HG03469 (cell line): Measurements from ENCODE around the gene THAP11.

Experiments used
- ATAC-seq: cut with Tn5 transposase; IDR thresholded peaks from one replicate; pipeline ENCODE4 v1.9.1; 2021; ENCODE audit warnings: mild to moderate bottlenecking, moderate library complexity, moderate number of reproducible peaks; ENCODE audit not compliant: unreplicated experiment

The THAP11 gene

DNA sequence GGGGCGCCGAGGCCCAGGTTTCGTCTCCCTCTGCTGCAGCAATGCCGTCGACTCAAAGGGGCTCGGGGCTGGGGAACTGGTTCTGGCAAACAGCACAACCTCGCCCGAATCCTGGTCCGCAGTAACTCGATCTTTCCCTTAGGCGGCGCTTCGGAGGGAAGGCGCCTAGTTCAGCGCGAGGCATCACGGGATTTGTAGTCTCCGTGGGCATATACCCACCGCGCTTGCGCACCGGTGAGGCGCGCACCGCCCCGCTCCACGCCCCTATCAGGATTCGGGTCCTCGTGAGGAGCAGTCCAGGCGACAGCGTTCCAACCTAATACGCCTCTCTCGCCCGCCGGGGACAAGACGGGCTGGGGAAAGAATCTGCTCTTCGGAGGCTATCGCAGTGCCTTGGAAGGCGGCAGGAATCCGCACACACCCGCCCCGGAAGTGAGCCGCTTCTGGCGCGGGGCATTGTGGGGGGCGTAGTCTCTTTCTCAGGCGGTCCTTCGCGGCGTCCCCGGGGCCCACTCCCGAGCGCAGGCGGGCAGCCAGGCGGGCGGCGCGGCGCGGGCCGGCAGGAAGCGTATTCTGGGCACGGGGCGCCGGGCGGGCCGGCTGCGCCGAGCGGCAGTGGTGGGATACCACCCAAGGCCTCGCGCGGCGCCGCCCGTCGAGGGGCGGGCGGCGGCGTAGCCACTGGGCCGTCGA lies at the start of gene THAP11:
Gene THAP11 (plus strand): TSS at position 505 of the 693 bp plus-strand sequence. CDS start 235 bp downstream, outside the sequence.
- peak; percentile 45 for ATAC-seq

DNA sequence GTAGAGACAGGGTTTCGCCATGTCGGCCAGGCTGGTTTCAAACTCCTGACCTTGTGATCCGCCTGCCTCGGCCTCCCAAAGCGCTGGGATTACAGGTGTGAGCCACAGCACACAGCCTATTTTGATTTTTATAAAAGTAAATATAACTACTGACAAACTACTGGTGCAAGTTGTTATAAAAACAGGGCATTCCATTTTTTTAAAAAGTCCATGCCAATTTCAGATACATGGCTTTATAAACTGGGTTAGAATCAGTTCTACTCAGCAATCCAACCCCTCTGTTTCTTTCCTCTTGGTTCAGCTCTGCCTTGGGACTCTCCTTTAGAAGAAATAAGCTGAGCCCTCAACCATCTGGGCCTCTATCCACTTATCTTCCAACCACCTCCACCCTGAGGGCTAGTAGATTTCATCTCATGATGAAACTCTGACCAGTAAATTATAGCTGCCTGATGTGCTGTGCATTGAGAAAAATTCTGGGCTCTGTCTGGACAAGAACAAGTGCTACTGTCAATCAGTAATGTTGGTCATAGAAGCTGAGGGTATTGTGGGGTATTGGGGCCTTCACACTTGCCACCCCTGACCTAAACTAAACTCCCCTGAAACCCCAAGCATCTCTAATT lies 45.9 kb upstream of the THAP11 start:
- ATAC-seq, result no peak

DNA sequence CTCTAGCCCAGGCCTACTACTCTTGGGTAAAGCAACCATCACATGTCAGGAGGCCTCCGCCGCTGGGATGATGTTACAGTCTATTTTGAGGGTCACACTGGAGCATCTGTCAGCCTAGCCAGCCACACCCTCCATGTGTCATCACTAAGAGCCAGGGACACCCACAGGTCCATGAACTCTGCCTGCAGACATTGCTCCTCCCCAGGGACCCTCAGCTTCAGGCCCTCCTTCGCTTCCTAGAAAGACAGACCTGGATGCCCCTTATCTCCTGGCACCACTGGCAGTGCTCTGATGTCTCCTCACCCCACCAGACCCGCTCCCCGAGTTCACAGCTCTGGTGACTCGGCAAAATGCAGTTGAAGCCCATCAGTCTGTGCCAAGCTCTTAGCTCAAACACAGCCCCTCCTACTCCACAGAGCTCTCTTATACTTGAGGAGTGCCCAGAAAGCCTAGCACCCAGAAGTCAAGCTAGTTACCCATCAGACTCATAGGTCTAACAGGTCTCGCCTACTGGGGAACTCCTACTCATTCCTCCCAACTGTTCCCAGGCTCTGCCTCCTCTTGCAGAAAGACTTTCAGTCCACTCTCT lies 41.7 kb upstream of the THAP11 start:
- no peak for ATAC-seq

DNA sequence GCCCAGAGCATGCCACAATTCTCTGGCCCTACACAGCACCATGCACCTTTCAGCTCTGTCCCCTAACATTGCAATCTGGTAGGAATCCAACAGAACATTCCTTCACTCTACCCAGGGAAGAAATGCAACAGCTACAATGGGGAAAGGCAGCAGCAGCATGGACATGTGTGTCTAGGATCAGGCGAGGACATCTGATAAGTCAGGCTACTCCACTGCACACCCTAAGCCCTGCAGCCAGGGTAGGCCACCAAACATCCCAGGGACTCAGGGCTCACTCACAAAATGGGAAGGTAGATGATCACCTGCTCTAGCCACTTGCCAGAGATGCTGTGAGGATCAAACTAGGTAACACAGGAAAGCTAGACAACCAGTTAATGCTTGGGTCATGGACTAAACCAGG lies 40.9 kb upstream of the THAP11 start:
- ATAC-seq, result no peak

DNA sequence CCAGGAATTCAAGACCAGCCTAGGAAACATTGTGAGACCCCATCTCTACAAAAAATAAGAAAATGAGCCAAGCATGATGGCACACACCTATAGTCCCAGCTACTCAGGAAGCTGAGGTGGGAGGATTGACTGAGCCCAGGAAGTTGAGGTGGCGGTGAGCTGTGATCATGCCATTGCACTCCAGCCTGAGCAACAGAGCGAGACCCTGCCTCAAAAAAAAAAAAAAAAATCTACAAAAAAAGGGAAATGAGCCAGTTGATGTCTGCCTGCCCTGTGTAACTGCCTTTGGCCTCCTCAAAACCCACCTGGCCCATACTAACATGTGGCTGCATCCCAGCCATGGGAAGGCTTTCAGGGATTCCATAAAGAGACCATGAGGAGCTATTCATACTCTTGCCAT lies 40.2 kb upstream of the THAP11 start:
- ATAC-seq, result no peak

DNA sequence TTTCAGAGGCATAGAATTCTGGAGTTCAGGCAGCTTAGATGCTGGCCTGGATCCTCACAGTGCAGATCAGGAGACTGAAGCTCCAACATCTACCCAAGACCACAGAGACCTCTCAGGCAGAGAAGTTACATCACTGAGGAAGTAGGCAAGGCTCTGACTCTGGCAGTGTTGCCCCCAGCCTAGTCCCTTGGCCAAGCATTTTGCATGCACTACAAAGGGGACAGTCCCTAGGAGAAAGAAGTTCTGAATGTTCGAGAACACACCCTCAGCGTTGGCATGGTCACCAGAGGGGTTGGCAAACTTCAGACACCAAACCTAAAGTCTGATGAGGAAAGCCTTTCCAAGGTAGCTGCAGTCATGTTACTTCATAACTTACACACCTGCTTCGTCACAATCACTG lies 38.2 kb upstream of the THAP11 start:
- ATAC-seq, result no peak

DNA sequence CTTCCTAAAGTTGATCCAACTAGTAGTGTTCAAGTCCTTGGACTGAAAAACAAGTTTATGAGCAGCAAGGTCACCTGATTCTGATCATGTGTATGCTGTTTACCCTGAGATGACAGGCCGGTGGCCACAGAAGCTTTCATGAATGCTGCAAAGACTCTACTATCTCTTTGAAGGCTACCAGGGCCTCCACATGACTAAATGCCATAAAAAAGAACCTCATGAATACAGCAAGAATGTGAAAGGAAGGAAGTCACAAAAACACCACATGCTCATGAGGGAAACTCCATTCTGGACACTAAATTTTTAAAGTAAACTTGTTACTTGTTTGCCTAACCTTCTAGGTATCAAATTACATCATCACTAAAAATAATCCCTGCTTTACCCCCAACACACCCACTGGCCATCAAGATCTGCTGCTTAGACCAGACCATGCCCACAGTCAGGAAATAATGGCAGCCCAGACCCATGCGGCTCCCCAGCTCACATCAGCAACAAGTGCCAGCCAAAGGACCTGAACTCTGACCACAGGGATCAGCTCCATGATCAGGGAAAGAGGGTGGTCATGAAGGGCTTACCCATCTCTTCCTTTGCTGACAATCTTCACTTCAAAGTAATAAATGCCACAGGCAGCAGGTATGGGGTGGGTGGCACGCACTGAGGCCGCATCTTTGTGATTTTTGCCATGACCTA lies 37.1 kb upstream of the THAP11 start:
- no peak for ATAC-seq

DNA sequence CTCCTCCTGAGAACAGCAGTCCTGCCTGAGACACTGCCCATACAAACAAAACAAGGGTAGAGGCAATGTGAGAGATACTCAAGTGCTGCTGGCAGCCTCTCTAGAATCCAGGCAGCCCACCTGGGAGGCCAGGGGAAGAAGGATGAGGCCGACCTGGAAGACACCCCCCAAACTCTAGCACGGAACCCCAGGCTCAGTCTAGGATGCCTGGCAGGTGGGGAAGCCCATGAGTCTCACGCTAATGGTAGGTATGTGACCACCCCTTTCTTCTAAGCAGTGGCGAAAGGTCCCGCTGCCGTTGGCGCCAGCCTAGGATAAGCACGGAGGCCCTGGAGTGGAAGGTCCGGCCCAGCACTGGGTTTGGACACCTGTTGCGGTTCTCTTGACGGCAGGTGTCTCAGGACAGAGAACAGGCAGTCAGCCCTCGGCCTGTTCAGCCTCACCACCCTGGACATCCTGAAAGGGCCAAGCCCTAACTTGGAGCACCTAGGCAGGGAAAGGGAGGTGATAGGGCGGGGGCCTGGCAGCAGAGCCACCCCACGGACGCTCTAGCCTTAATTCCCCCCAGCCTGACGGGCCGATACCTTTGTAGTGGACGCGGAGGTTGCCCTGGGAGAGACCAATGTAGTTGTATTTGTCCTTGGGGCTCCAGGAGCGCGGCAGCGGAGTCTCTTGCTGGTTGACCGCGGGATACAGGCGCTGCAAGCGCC lies 36.2 kb upstream of the THAP11 start:
- ATAC-seq, result no peak

DNA sequence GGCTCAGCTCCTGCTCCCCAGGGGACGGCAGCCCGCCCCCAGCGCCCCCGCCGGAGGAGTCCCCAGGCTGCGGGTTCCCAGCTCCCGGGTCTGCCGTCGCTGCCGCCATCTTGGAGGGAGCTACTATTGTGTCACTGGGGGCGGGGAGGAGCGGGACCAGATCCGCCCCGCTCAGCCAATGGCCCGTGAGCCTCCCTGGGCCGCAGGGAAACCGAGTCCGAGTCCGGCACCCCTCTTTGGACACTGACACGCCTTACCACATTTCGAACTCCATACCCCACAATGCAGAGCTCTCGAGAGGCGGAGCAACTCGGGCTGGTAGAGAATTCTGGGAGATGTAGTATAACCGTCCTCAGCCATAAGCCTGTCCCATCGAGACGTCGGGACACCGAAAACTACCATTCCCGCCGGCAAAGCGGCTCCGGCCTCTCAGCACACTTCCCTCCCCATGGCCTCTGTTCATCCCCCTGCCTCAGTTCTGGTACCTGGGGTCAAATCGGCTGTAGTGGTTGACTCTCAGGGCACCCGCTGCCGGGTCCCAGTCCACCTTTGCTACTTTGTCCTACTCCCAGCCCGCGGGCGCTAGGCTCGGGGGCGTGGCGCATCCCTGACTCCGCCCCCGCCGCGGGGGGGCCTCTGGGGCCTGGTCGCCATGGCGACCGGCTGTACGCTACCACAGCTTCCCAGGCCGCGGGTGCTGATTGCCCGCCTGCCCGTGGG lies 35.5 kb upstream of the THAP11 start, which contains the start of the genes RANBP10 and TSNAXIP1:
Gene RANBP10 (minus strand): TSS at position 133 of the 720 bp plus-strand sequence. CDS start 24 bp downstream, at position 109.
Gene TSNAXIP1 (plus strand): TSS at position 462 of the 720 bp plus-strand sequence. CDS start 261 bp downstream, outside the sequence.
- peak; percentile 85 for ATAC-seq

DNA sequence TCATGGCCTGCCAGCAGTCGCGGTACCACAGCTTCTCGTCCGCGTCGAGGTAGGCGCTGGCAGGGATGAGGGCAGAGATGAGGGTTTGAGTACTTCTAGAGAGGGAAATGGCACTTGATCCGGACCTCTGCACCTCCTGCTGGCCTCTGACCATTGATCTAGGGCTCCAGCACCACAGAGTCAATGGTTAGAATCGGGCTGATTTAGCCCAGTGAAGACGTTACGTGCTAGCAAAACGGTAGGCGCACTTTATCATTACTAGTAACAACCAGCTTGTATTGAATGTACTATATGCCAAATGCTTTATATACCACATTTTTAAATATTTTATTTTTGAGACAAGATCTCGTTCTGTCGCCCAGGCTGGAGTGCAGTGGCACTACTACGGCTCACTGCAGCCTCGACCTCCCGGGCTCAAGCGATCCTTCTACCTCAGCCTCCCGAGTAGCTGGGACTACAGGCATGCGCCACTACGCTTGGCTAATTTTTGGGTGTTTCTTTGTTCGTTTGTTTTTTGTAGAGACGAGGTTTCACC lies 34.9 kb upstream of the THAP11 start:
- ATAC-seq, result no peak

DNA sequence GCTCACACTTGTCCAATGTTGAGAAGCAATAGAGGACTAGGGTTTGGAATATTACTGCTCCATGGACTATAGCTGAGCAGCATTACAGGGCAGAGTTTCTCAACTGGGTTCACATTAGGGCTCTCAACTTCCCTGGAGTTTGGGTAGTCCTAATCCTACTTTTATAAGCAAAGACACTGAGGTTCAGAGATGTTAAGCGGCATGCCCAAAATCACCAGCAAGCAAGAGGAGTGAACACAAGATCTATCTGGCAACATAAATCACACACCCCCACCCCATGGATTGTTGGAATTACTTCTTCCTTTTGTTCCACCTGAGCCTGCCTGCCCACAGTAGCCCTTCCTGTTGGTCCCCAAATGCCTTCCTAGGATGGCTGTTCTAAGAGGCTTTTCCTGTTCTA lies 30.2 kb upstream of the THAP11 start:
- no peak for ATAC-seq

DNA sequence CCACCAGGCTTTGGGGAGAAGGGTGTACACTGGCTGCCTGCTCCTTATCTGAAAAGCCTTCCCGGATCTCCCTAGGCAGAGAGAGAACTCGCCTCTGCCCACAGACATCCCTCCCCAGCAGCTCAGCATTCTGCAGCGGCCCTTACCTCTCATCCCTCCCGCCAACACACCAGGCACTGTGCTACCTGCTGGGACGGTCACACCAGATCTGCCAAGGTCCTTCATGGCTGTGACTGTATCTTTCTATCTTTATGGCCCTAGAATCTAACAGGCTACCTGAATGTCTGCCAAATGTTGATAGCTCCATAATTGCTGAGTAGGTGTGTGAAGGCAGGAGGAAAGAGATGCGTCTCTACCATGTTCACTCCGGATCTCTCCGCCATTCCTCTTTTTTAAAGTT lies 27.6 kb upstream of the THAP11 start:
- no peak for ATAC-seq

DNA sequence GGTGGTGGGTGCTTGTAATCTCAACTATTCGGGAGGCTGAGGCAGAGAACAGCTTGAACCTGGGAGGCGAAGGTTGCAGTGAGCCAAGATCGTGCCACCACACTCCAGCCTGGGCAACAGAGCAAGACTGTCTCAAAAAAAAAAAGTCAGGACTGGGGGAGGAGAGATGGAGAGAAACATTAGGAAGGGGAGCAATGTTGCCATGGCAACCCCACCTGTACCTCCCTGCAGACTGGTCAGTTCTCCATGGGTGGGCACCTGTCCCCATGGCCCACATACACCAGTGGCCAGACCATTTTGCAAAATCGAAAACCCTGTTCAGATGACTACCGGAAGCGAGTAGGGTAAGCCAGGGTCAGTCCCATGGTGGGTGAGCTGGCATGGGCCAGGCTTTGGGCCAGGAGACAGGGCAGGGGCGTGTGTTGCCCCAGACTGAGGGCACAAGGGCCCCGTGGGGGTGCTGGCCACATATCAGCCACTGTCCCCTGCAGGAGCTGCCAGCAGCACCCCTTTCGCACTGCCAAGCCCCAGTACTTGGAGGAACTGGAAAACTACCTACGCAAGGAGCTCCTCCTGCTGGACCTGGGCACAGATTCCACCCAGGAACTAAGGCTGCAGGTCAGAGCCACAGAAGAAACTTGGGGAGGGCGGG lies 21.4 kb upstream of the THAP11 start:
- no peak for ATAC-seq

DNA sequence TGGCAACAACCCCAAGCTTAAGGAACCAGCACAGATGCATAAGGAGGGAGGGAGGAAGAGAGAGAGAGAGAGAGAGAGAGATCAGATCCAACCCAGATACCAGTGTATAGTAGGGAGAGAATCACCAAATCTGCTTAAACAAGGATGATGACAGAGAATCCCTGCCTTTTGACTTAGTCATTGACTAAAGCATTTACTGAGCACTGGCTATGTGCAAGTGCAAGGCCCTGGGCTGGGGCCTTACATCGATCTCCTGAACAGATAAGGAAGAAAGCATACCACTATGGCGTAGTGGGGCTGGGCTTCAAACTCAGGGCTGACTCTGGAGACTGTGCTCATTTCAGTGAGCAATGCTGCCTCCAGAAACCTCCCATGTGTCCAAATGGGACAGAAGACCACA lies 19.6 kb upstream of the THAP11 start:
- ATAC-seq, result no peak

DNA sequence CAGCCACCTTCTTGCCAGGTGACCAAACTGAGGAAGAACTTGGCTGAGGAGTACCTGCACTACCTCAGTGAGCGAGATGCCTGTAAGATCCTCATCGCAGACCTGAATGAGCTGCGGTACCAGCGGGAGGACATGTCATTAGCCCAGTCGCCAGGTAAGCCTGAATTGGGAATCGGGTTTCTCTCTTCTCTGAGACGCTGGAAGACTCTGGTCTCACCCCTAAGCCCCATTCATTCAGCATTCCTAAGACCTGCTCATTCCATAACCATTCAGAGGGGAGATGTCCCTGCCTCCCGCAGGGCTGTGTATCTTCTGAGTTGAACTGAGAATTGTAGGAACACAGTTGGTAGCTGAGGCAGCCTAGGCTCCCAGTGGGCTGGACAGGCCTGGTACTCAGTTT lies 17.0 kb upstream of the THAP11 start:
- ATAC-seq, result no peak

DNA sequence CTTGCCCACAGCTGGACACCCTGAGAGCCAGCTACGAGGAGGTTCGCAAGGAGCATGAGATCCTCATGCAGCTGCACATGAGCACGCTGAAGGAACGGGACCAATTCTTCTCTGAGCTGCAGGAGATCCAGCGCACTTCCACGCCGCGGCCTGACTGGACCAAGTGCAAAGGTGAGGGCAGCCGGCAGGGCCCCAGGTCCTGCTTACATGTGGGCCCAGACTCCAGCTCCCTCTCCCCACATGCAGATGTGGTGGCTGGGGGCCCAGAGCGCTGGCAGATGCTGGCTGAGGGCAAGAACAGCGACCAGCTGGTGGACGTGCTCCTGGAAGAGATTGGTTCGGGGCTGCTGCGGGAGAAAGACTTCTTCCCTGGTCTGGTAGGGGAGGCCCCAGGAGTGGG lies 16.2 kb upstream of the THAP11 start:
- no peak for ATAC-seq

DNA sequence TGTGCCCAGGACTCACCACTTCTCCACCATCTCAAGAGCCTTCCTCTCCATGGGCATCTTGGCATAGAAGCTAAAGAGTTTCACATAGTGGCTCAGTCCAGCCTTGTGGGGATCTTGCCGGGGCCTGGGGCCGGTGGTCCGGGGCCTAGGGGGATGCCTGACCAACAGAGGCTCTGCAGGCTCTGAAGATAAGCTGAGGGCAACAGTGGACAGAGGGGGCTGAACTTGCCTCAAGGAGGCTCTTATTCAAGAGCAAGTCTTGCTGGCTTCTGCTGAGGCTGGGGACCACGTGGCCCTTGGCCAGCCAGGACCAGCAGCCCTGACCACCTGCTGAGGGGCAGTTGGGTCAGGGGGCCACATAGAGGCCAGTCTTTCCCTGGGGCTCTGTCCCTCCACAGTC lies 13.5 kb upstream of the THAP11 start:
- no peak for ATAC-seq

DNA sequence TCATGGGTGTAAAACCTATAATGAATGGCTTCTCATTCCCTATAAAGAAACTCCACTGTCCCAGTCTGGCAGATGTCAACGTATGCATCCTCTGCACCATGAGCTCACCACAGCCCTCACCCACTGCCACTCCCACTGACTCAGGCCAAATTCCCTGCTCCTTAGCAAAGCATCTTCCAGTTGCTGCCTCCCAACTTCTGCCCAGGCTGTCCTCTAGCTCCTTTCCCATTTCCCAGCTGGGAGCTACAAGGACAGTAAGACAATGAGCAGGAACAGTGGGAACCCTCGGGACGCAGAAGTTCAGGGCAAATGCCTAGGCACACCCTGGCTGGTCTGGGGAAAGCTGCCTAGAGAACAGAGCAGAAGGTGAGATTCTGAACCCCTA lies 9.1 kb upstream of the THAP11 start:
- ATAC-seq, result no peak

DNA sequence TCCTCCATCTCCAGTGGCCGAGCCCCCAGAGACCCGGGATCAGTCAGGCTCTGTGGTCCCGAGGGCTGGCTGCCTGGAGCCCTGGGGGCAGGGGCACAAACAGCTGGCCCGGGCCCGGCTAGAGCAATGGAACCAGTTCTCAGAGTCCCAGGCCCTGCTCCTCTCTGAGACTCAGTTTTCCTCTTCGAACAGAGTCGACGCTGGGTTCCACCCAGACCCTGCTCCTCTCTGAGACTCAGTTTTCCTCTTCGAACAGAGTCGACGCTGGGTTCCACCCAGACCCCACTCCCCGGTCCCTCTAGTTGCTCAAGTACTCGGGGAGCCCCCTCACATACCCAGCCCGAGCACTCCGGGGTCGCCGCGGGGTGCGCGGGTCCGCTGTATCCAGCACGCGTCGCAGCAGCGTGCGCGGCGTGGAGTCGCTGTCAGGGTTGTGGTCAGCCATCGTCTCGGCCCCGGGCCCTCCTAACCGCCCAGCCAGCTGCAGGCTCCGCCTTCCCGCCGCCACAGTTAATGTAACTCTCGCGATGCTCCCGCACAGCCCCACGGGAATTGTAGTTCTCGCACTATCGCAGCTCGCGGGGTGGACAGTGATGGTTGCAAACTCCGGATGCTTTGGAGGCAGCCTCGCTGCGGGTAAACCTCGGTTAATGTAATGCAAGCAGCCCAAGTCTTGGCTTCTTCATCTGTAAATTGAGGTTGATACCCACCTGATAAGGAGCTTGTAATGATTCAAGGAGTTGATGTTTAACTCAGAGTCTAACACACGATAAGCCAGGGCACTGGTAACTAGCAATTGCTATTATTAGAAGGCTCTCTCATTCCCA lies 8.5 kb upstream of the THAP11 start:
- peak; percentile 82 for ATAC-seq
